HG03432 (cell line): Measurements from ENCODE around the gene RNF43.
"Not testable (repeated sequence)": the region's sequence is repeated elsewhere in the genome, so short reads cannot be mapped to it uniquely, and the experiment has no call there.

ENCODE experiments used
- ATAC-seq: cut with Tn5 transposase; IDR thresholded peaks from one replicate; pipeline ENCODE4 v1.9.1; 2021; ENCODE audit warnings: mild to moderate bottlenecking, moderate library complexity; ENCODE audit not compliant: unreplicated experiment

The RNF43 gene

GRCh38 chr17:58410714-58411407 lies 6.5 kb downstream of the RNF43 start:
- no peak for ATAC-seq

GRCh38 chr17:58409432-58409831 lies 7.9 kb downstream of the RNF43 start:
- ATAC-seq: no peak

- no peak for ATAC-seq
Observed at GRCh38 chr17:58403311-58403710, 14.0 kb downstream of the RNF43 start.

- ATAC-seq: no peak
Observed at GRCh38 chr17:58402679-58403078, 14.7 kb downstream of the RNF43 start.

- ATAC-seq: no peak
Observed at GRCh38 chr17:58402047-58402446, 15.3 kb downstream of the RNF43 start.

GRCh38 chr17:58401287-58401686 lies 16.0 kb downstream of the RNF43 start:
- no peak for ATAC-seq

- no peak for ATAC-seq
Observed at GRCh38 chr17:58400826-58401225, 16.5 kb downstream of the RNF43 start.

GRCh38 chr17:58399974-58400373 lies 17.4 kb downstream of the RNF43 start:
- ATAC-seq: no peak

GRCh38 chr17:58398574-58399266 lies 18.6 kb downstream of the RNF43 start:
- no peak for ATAC-seq

GRCh38 chr17:58397421-58397820 lies 19.9 kb downstream of the RNF43 start:
- ATAC-seq: not testable (repeated sequence)

GRCh38 chr17:58396173-58396572 lies 21.2 kb downstream of the RNF43 start:
- no peak for ATAC-seq

GRCh38 chr17:58394534-58395223 lies 22.7 kb downstream of the RNF43 start:
- no peak for ATAC-seq

- ATAC-seq: no peak
Observed at GRCh38 chr17:58391302-58391984, 25.9 kb downstream of the RNF43 start.

- ATAC-seq: no peak
Observed at GRCh38 chr17:58390884-58391283, 26.4 kb downstream of the RNF43 start.

GRCh38 chr17:58388302-58389190 lies 28.8 kb downstream of the RNF43 start:
- ATAC-seq: no peak

- ATAC-seq: no peak
Observed at GRCh38 chr17:58387834-58388233, 29.5 kb downstream of the RNF43 start.

- ATAC-seq: no peak
Observed at GRCh38 chr17:58386708-58387107, 30.6 kb downstream of the RNF43 start.

GRCh38 chr17:58385359-58385899 lies 31.9 kb downstream of the RNF43 start:
- ATAC-seq: no peak

GRCh38 chr17:58384897-58385296 lies 32.4 kb downstream of the RNF43 start:
- ATAC-seq: no peak

GRCh38 chr17:58383892-58384462 lies 33.4 kb downstream of the RNF43 start:
- ATAC-seq: no peak
